ENCODE data around the gene GSTA4.
"Not testable (repeated sequence)": the region's sequence is repeated elsewhere in the genome, so short reads cannot be mapped to it uniquely, and the experiment has no call there.

The GSTA4 gene

DNA sequence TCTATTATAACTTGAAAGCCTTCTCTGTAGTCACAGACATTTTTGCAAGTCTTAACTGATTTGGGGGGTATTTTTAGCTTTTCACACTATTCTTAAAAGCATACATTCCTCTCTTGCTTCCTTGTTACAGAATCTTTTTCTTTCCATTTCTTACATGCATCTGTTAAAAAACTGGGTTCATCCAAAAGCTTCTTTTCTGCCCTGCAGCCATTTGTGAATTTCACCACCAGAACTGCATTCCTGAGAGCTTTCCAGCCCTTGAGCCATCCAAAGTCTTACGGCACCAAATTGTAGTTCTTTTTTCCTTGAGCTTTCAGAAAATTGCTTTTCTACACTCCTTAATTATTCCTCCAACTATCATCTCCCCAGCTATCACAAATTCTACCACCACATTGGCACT, 19.7 kb upstream of the GSTA4 start:
- no peak overlapping the region for H3K27ac ChIP-seq
- DNase-seq (ENCODE audit: low read depth, low spot score) = no peak

DNA sequence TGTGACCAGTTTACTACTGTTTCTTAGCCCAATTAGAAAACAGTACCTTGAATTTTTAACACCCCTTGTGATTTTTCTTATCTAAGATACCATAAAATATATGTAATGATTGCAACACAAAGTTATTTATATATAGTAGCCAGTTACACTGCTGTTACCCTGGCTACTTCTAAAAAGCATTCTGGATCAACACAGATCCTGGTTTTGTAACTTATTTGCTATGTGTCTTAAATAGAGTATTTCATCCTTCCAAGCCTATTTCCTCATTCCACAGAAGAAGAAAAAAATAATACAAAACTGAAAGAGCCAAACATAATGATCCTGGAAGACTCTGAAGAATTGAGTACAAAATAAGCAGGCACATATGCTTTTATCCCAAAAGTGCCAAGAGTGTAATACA, 19.0 kb upstream of the GSTA4 start:
- H3K27ac ChIP-seq = no peak overlapping the region
- DNase-seq (ENCODE audit: low read depth, low spot score) = no peak

DNA sequence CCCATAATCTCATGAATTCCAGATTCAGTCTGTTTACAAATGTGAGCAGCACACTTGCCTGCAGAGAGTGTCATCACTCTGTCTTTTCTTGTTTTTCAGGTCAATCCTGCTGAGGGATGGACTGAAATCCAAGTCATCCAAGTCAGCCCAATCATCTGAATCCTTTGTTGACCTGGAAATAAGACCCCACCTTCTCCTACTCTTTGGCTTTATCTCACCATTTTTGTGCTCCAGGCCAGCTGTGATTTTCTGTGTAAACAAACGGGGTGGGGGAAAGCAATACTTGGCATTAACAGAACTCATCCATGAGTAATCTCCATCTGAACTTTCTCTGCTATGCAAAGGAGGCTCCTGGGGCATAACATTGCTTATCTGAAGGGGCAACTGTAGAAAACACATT, 16.9 kb upstream of the GSTA4 start:
- H3K27ac ChIP-seq = no peak overlapping the region
- no peak for DNase-seq (ENCODE audit: low read depth, low spot score)

DNA sequence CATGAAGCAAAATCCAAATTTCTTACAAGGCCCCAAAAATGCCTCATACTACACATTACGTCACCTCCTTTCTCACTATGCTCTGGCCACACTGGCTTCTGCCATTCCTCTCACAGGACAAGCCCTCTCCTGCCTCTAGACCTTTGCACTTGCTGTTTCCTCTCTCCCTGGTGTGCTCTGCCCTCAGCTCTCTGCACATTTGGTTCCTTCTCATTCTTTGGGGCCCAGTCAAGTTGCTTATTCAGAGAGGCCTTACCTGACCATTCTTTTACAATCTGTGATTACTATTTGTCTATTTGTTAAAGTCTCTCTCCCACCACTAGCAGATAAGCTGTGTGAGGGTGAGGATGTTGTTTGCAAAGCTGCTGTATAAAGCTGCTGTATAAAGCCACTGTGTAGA, 15.4 kb upstream of the GSTA4 start:
- DNase-seq (ENCODE audit: low read depth, low spot score) = no peak
- H3K27ac ChIP-seq = no peak overlapping the region

DNA sequence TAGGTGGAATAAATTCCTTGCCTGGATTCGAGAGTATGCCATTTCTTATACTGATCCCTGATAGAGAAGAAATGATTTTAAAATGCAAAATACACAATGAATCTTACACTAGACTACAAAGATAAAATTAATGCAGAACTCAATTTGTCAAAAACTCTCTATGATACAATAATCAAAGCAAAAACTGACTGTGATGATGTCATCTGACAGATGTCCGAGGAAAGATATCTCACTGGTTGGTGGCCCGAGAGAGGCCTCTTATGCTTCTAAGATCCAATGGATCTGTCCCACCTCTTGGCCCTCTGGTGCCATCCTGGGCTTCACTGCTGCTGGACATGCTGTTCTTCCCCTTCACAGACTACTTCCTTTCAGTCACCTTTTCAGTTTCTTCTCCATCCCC, 14.4 kb upstream of the GSTA4 start:
- no peak for DNase-seq (ENCODE audit: low read depth, low spot score)
- no peak overlapping the region for H3K27ac ChIP-seq

DNA sequence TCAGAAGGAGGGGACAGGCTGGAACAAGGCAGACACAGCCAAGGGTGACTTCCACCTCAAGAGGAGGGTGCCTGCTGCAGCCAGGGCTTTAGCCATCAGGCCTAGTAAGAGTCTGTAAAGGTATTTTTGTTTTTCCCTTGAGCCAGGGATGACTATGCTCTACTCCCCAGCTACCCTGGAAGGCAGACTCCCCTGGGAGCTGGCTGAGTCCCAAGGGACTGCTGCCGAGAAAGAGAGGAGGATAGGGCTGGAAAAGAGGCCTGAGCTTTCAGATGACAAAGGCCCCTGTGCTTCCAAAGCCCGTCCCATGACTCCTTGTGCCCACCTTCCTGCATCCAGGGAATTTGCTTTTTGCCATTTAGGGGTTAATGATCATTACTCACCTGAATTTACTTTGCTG, 14.0 kb upstream of the GSTA4 start:
- no peak overlapping the region for H3K27ac ChIP-seq
- no peak for DNase-seq (ENCODE audit: low read depth, low spot score)

DNA sequence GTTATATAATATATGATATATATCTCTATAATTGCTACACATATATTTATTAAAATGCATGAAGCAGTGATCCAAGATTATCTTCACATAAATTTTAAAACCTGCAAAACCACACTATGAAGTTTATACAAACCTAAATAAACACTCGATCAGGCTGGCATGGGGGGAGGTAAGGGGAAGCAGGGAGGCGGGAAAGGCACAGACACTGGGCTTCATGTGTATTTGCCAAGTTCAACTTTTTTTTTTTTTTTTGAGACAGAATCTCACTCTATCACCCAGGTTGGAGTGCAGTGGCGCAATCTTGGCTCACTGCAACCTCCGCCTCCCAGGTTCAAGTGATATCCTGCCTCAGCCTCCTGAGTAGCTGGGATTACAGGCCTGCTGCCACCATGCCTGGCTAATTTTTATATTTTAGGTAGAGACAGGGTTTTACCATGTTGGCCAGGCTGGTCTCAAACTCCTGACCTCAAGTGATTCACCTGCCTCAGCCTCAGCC, 13.2 kb upstream of the GSTA4 start:
- not testable (repeated sequence) for DNase-seq (ENCODE audit: low read depth, low spot score); H3K27ac ChIP-seq

DNA sequence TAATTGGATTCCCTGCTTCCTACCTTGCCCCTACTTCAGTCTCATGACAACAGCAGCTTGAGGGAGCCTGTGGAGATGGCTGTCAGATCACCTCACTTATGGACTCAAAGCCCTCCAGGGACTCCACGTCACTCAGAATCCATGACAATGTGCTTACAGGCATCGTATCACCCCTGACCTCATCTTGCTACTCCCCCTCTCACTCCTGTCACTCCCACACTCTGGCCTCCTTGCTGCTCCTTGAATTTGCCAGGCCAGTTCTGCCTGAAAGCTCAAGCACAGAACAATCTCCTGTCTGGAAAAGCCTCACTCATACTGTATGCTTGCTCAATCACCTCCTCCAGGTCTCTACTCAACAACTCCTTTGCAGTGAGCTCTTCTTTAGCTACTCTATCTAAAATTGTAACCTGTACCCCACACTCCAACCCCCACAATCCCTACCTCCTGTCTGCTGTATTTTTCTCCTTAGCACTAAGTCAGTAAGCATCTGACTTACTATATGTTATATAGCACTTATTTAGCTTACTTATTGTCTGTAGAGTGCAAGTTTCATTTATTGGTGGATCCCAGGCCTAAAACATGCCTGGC, 10.7 kb upstream of the GSTA4 start:
- H3K27ac ChIP-seq = no peak overlapping the region
- DNase-seq (ENCODE audit: low read depth, low spot score) = no peak

DNA sequence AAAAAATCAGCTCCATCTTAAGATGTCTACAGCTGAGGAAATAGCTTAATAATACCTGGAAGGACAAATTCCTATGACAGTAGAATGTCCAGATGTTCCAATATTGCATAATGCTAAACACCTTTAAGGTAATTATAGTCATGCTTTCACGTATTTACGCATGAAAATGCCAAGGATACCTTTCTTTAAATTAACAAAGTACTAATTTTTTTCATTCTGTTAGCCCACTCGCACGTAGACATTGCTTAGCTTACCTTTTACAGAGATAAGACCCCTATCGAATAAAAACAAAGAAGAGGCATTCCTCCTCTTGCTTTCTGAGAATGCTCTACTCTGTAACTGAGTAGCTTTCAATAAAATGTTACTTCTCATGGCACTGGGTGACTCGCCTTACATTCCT, 4.4 kb upstream of the GSTA4 start:
- DNase-seq (ENCODE audit: low read depth, low spot score) = no peak
- no peak overlapping the region for H3K27ac ChIP-seq

DNA sequence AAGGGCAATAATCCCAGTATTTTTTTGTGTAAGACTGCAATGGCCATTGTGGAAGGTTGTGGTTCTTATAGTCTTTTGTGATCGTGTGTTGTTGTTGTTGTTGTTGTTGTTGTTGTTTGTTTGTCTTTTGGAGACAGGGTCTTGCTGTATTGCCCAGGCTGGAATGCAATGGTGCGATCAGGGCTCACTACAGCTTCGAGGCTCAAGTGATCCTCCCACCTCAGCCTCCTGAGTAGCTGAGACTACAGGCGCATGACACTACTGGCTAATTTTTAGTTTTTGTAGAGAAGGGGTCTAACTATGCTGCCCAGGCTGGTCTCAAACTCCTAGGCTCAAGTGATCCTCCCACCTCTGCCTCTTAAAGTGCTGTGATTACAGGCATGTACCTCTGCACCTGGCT, 3.5 kb upstream of the GSTA4 start:
- no peak for DNase-seq (ENCODE audit: low read depth, low spot score)

DNA sequence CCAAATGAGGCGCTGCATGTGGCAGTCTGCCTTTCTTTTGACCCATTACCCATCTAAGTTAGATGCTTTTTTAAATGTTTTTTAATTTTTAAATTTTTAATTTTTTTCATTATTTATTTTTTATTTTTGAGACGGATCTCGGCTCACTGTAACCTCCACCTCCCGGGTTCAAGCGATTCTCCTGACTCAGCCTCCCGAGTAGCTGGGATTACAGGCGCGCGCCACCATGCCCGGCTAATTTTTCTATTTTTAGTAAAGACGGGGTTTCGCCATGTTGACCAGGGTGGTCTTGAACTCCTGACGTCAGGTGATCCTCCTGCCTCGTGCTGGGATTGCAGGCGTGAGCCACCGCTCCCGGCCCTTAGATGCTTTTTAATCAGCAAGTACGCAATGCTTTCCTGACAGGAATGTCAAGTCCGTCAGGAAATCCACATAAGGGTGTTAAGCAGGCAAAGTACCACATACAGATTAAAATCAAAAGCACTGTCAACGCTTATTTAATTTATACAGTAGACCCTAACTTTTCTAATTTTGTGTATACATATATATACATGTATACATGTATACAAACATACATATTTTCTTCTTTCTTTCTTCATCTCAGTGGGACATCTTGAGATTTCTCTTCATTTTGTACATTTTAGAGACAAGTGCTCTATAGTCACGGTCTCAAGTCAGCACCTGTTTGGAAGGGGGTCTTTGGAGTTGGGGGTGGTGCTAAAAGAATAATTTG, 995 bp upstream of the GSTA4 start:
- peak; percentile 56 for DNase-seq (ENCODE audit: low read depth, low spot score)
- no peak overlapping the region for H3K27ac ChIP-seq

More for the DNA sequence above, 3.5 kb upstream of the GSTA4 start:
- no peak overlapping the region for H3K27ac ChIP-seq

DNA sequence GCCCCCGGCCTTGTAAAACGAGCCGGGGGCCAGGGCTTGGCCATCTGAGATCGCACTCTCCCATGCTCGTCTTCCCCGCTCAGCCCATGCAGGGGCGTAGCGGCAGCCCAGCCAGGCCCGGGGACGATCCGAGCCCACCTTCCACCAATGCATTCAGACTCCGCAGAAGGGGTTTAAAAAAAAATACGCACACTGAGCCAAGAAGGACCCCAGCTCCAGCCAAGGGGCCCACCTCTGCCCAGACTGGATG, 320 bp downstream of the GSTA4 start:
- DNase-seq (ENCODE audit: low read depth, low spot score) = no peak
- peak overlapping the region; percentile 85 for H3K27ac ChIP-seq

DNA sequence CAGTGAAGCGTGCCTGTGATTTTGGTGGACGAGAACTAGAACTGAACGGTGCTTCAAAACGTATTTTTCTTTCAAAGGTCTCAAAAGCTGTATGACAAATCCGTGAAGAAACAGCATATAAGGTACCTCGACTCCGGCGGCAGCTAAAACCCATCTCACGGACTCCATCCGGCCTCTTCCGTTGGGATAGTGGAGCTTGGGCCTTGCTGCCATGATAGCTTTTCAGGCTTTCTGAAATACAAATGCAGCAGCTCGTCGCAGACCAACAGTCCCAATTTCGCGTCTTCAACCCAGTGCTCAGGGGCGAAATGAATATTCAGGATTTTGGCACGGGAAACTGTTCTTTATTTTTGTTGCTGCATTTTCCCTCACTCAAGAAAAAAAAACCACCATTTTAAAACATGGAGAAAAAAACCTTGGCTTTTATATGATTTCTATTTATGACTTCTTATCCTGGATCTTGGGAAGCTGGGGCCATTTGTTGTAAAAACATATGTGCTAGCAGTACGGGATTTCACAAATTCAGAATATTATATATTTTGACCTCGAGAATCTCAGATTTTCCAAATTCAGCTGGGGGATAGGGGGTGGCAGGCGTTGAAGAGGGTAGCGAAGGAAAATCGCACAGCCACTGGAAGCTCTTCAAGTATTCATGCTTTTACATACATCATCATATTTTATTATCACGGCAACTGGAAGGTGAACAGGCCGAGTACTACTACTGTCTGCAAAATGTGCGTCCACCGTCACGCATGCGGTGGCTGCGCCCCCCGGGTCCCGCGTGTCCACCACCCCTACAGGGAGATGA, 849 bp downstream of the GSTA4 start:
- peak overlapping the region; percentile 85 for H3K27ac ChIP-seq
- no peak for DNase-seq (ENCODE audit: low read depth, low spot score)

DNA sequence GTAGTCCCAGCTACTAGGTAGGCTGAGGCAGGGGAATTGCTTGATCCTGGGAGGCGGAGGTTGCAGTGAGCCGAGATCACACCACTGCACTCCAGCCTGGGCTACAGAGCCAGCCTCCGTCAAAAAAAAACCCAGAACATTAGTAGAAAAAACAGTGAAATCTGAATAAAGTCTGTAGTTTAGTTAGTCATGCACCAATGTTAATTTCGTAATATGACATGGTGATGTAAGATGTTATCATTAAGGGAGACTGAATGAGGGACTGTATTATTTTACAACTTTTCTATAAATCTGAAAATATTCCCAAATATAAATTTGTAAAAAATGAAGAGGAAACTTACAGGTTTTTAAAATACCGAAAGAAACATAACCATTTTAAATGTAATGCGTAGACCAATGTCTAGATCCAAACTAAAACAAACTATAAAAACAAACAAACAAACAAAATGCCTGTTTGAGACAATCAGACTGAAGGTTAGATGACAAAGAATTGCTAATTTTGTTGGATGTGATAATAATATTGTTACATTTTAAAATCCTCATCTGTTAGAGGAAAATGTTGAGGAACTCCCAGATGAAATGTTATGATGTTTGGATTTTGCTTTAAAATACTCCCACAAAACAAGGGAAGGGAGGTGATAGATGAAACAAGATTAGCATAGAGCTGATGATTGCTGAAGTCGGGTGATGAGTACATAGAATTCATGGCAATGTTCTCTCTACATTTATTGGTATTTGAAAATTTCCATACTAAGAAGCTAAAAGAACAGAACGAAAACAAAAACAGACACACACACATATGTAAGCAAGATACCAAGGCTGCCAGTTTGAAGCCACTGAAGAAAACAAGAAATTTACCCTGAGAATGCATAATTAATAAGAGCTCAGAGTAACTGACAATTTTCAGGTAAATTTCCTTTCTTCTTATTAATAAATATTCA, 1.8 kb downstream of the GSTA4 start:
- peak overlapping the region; percentile 85 for H3K27ac ChIP-seq
- no peak for DNase-seq (ENCODE audit: low read depth, low spot score)

DNA sequence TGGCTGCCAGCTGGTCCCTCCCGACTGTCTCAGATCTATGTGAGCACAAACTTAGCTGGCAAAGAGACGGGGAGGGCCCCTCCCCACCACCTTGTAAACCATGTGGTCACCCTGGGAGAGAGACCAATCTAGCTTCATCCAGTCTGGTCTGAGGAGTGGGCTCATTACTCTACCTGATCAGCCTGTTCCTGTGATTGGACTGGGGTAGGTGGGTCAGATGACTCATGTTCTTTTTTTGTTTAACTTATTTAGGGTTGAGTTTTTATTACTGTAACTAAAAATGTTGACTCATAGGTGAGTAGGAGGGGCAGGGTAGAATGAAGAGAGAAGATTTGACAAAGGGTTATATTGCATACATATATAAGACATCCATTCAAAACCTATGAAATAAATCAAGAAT, 4.7 kb downstream of the GSTA4 start:
- peak; percentile 51 for DNase-seq (ENCODE audit: low read depth, low spot score)
- H3K27ac ChIP-seq = peak overlapping the region; percentile 28

DNA sequence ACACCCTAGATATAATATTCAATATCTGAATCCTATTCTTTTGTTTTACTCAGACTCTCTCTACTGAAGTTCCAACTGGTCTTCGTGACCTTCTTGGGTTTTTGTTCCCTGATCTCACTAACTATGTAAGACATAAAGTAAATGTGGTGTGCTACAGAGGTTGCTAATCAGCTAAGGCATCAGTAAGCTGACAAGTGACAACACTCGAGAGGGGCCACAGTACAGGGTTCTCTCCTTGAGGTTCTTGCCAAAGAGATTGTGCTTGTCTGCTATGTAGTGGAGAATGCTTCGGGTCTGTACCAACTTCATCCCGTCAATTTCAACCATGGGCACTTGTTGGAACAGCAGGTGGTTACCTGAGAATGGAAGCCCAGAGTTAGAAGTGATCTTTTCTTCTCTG, 9.9 kb downstream of the GSTA4 start:
- DNase-seq (ENCODE audit: low read depth, low spot score) = no peak
- no peak overlapping the region for H3K27ac ChIP-seq

DNA sequence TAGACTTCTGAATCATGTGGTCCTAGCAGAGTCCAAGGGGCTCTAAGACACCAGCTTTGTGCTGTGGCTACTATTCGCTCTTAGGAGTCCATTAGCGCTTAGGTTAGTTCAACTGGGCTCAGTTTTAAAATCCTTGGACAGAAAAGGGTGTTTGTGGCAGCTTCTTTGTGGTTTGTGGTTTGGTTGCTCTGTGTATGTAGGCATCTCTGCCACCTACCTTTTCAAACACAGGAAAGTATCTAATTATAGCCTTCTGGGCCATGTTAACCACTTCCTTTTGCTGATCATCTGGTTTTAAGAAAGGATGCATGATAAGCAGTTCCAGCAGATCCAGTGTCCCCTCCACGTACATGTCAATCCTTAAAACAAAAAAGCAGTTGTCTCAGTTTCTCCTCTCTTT, 10.8 kb downstream of the GSTA4 start:
- no peak for DNase-seq (ENCODE audit: low read depth, low spot score)
- H3K27ac ChIP-seq = no peak overlapping the region

DNA sequence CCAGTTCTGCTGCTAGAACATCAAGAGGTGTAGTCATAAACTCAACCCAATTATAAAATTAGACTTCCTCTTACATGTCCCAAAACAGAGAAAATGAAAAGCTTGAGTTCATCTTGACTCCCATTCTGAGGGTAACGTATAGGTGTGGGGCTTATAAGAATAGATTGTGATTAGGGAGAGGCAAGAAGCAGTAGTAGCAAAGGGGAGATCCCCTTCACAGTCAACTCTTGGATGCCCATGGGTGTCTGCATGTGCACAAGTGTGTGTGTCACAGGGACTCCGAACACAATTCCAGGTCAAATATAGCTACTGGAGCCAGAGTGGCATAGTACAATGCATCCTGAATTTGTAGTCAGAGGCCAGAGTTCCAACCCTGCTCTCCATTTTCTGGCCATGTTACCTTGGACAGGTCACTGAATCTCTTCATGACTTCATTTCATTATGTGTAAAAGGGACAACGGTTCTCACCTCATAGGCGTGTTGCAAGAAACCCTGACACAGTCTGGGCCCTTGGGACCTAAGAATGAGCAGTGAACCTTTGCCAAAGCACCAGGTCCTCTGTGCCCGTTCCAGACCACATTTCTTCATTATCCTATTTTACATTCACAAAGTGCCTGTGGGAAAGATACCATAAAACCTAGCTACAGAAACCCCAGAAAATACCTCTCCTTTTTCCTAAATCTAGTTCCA, 11.8 kb downstream of the GSTA4 start:
- H3K27ac ChIP-seq = no peak overlapping the region
- DNase-seq (ENCODE audit: low read depth, low spot score) = no peak

DNA sequence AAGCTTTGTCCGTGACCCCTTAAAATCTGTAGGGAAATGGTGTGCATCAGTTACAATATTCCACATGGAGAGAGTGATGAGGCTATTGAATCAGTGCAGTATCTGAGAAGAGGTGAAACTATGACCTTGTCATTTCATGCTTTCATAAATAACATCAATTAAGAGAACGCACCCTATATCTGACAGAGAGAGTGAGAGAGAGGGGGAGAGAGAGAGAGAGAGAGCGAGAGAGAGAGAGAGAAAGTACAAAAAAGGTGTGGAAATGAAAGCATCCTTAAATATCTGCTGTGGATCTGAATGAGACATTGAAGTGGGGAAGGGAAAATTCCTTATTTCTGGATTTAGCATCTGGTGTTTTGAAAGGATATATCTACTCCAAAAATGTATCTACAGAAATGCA, 12.4 kb downstream of the GSTA4 start:
- H3K27ac ChIP-seq = no peak overlapping the region
- DNase-seq (ENCODE audit: low read depth, low spot score) = no peak

Measured in epithelial cell of prostate (primary cell).